CD4-positive, alpha-beta T cell treated with Interleukin-10 for 1 hour (primary cell): ENCODE measurements around the gene SLC6A11.

Source experiments
- DNase-seq: peaks from one replicate; pipeline ENCODE4 v3.0.0-alpha.2; 2020

Gene SLC6A11

DNA sequence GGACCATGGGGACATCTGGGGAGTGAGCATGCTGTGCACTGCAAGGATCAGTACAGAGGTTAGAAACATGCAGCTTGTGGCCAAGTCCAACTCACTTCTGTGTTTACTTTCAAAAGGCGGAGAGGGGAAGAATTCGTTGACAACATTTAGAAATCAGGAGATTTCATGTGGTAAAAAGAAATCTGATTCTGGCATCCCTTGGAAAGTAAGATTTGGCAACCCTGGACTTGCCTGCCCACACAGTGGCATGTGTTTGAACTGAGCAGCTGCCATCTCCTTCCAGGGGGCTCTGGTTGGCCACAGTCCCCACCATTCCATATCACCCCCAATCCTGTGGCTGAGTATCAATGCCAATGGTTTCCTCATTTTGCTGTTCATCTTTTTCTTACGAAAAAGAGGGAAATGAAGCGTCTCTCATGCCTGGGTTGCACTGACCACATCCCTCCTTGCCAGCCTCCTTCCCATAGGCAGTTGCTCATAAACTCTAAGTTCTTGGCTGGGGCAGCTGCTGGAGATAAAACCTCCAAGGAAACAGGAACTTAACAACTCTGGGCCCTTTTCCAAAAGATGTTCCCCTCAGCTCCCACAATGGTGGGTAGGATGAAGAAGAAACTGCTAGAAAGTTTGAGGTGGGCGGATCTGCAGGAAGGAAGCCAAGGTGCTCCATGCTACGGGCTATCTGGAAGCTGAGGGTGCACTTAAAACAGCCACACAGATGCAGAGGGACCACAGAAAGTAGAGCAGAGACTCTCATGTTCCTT is 29.2 kb downstream of the SLC6A11 start:
- DNase-seq = no peak

DNA sequence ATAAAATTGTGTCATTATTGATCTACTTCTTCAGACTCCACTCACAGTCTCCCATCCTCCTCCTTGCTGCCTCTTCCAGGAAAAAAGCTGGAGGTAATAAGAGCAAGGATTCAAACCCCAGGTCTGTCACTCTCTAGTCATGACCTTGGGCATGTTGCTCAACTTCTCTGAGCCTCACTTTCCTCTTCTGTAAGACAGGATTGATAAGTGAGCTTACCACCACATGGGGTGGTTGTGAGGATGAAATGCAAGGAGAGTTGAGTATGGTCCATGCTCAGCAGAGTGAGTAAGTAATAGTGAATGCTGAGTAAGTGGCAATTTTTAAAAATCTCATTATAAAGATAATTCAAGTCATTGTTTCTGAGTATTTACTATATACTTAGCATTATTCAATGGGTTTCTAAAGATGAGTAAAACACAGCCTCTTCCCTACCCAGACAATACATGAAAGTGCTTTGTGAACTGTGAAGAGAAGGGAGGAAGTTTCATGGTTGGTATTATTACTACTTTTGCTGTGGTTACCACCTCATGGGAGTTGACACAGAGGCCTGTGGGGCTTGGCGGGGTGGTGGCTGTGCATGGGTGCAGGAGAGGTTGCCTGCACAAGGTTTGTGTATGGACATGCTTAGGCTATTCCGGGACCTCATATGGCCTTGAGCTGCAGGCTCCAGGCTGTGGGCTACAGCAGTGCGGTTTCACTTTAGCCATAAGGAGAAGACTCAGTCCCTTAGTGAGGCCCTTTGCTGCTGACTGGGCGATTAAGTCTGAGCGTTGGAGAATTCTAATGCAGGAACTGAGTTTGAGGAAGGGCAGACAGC is 30.0 kb downstream of the SLC6A11 start:
- DNase-seq = no peak

DNA sequence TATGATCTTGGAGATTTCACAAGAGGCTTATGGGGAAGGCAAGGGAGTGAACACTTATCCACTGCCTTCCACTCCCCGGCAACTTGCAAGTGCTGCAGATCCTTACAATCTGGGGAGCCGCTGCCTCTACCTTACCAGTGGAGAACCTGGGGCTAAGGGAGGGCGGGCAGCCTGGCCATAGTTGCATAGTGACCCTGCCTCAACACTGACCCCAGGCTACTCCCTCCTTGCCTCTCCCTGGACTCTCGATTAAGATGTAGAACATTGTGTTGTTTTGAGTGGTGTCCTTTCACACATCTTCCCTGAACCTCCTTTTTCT is 30.6 kb downstream of the SLC6A11 start:
- no peak for DNase-seq

DNA sequence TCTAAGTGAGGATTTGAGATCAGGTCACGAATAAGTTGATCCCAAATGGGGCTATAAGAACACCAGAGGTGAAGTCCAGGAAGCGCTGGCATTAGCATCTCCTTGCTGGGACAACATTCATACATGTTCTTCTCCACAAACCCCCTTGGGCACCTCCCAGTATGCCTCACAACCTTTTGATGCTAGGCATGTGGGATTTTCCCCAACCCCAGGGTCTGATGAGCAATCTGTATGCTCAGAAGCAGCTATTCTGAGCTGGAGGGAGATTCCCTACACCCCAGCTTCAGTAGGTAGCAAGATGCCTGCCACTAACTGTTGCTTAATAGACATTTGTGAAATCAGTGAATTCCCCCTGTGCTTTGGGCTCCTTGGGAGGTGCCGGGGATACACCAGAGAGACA is 32.2 kb downstream of the SLC6A11 start:
- DNase-seq = no peak

DNA sequence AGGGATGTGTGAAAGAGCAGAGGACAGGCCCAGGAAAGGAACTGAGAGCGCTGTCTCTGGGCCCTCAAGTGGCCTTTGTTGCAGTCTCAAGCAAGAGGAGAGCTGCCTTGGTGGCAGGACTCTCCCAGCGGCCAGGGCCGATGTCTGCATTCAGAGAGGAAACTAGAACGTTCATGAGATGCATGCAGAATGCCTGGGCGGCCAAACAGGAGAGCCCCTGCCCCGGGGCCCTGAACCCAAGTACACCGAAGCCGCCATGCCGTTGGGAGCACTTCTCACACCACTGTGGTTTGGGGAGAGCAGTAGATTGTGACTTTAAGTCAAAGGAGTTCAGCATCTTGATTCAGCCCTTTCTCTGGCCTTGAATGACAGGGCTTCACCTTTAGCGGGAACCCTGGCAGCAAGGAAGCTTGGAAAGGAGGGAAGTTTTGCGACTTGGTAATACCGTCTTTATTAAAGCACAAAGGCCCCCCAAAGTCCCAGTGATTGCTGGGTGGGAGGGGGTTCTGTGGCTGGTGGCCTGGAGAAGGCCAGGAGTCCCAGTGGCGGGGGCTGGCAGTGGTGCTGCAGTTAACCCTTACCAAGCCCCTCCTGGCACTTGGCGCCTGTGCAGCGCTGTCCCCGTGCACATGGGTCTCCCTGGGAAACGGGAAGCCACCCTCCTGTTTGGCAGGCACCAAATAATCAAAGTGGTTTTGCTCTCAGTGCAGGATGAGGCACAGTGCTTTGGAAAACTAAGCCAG is 36.2 kb downstream of the SLC6A11 start:
- no peak for DNase-seq

DNA sequence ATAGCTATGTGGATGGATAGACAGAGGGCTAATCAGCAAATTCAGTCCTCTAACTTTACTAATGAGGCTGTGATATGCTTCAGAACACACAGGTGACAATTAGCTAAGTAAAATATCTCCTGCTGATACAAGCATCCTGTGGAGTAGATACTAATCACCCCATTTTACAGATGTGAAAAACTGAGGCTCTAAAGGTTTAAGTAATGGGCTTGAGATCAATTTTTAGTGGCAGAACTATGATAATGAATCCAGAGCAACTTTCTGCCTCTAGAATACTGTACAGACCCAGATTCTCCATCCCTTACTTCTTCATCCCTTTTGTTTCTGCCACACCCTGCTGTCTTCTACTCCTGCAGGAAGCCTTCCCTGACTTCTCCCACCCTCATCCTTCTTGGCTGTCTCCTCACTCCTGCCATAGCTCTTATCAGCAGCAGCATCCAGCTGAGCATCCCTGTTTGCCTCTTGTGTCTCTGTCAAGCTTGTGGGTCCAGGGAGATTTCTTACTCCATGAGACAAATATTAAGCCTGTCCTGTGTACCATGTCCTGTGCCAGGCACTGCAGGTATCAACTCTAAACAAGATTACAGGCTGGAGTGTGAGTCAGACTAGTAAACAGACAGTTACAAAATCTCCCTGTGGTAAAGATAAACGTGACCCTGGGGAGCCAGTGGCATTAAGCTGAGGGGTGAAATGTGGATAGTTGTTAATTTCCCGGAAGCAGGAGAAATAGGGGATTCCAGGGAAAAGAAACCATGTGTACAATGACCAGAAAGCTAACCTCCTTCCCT is 39.2 kb downstream of the SLC6A11 start:
- no peak for DNase-seq

DNA sequence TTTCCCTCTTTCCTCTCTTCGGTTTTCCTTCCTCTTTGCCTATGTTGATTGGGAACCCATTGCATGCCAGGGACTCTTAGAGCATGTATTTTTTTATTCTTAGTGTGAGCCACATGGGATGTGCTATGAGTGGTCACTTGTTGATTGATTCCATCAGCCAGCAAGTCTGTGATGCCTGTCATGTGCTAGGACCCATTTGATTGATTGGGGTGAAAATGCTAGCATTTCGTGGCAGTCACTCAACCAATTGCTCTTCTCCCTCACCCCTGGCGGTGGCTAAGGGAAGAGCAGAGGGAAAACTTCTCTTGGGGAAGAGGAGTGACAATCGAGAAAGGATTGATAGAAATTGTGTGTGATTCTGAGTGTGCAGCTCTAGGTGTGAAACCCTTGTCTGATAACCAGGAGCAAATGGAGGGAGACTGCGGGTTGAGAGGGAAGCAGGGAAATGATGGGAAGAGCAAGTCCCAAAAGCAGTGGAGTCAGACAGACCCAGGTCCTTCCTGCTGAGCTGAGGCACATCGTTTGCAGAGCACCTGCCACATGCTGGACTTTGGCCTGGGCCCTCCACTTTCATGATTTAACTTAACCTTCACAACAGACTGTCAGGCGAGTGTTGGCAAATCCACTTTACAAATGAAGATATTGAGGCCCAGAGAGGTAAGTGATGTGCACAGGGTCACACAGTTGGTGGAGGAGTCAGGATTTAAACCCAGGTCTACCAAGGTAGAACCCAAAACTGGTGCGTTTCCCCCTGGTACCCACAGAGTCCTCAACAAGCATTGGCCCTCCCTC is 40.0 kb downstream of the SLC6A11 start:
- no peak for DNase-seq

DNA sequence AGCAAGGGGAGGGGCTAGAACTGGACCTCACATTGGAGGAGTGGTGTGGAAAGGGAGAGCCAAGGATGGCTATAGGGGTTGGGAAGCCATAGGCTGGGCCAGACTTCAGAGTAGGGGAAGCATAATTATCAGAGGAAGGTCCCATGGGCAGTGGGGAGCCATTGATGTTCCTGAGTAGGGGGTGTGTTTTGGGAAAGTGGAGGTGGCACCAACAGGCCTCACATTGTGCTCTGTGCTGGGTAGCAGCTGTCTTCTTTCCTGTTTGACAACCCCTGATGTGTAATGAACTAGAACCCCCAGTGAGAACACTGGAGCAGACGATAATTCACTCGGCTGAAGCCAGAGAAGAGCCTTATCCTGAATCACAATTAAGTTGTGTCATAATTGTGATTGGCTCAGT is 41.2 kb downstream of the SLC6A11 start:
- DNase-seq = no peak

DNA sequence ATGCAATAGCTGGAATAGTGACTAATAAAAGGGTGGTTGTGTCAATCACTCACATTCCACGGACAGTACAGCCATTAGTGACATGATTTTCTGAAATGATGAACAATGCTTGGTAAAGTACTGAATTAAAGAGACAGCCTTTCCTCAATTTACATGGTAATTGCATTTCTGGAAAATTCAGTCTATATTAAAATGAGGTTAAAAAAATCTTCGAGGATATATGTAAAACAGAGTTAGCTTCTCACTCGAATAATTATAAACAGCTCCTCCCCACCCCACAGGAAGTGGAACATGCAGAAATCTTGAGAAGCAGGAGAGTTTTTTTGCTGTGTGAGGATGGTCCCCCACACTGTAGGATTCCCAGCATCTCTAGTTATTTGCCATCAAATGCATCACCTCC is 42.1 kb downstream of the SLC6A11 start:
- DNase-seq = no peak

DNA sequence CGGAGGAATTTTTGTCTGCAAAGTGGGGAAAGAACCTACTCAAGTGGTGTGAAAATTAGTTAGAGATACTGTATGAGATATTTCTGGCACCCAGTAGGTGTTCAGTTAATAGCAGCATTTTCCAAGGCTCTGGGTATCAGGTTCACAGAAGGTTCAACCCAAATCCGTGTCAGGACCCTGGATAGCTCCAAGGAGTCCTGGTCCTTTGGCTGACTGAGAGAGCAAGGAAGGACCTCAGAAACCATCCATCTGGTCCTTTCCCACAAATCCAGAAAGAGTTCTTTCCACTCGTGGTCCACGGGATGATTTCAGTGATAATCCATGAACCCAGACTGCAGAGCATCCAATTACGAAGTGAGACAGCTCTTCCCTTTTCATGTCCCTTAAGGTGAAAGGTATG is 51.4 kb downstream of the SLC6A11 start:
- no peak for DNase-seq

DNA sequence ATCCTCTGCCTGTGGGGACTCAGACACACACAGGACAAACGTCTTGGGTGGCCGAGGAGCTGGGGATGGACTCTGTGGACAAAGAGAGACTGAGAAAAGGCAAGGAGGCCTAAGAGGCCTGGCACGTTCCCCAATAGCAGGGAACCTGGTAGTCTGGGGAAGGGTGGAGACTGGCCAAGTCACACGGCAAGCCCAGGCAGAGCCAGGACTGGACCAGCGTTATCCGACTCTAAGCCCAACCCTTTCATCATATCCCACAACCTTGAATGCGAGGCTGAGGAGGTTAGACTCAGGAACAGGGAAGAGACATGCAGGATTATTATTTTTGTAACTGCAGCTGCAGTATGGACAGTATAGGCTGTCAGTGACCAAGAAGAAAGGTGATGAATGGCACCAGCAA is 53.4 kb downstream of the SLC6A11 start:
- no peak for DNase-seq

DNA sequence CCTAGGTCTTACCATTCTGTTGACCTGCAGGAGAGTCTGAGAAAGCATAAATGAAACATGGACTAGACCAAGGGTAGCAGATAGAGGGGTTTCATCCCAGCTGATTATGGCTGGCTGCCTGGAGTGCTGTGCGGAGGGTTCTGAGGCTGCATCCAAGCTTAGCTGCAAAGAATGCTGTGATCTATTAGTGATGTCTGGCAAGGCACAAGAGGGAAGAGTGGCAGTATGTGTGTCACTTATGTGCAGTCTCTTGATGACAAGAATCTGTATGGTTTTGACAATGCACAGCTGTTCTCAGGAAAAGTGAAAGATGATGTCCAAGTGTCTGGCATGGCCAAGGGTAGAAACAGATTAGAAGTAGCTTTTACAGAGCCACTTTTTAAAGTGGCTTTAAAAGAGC is 54.3 kb downstream of the SLC6A11 start:
- DNase-seq = no peak

DNA sequence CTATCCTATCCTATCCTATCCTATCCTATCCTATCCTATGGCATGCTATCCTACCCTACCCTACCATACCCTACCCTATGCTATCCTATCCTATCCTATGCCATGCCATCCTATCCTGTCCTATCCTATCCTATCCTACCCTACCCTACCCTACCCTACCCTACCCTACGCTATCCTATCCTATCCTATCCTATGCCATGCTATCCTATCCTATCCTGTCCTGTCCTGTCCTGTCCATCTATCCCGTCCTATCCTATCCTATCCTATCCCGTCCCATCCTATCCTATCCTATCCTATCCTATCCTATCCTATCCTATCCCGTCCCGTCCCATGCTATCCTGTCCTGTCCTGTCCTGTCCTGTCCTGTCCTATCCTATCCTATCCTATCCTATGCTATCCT is 57.4 kb downstream of the SLC6A11 start:
- DNase-seq = no peak

DNA sequence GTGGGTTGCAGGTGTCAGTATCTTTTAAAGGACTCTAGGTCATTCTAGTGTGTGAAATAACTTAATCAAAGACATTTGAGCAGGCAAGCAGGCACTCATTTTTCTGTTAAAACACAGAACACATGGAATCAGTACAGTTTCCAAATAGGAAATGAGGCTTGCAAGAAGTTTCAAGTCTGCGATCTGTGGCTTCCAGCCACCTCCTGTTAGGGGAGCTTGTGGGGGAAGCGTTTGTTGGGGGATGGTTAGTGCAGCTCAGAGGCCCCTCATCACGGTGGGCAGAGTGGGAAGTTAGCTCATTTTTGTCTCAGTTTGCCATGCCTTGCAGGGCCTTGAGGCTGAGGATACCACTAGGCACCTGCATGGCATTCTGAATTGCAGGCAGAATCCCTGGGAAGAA is 59.9 kb downstream of the SLC6A11 start:
- DNase-seq = no peak

DNA sequence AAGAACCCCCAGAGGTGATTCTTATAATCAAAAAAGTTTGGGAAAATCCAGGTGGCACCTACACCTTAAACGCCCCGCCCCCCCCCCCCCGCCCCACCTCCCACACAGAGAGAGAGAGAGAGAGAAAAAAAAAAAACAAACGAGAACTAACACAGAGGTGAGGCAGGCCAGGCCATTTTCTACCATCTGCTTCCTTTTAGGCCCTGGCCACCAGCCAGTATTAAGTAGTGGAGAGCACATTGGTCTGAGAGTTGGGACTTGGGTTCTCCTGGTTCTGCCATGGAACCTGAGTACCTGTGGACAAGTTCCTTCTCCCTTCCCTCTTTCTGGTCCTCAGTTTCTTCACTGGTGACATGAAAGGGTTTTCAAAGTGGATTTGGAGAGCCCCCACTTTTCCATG is 60.6 kb downstream of the SLC6A11 start:
- no peak for DNase-seq

DNA sequence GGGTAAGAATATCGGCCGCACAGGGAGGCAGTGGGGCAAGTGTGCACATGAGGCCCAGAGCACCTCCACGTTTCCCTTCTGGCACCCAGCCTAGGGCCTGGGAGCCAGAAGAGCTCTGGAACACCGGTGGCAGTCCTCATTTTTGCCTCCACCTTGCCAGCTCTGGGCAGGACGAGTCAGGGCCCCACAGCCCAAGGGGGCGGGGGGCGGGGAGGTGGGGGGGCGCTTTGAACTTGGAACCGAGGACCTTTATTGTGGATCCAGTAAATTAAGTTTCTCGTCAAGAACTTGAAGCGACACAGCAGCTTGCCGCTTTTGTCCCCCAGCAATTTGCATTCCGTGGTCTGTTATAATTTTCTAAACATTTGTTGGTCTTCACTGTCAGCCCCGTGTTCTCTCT is 66.8 kb downstream of the SLC6A11 start:
- DNase-seq = no peak

DNA sequence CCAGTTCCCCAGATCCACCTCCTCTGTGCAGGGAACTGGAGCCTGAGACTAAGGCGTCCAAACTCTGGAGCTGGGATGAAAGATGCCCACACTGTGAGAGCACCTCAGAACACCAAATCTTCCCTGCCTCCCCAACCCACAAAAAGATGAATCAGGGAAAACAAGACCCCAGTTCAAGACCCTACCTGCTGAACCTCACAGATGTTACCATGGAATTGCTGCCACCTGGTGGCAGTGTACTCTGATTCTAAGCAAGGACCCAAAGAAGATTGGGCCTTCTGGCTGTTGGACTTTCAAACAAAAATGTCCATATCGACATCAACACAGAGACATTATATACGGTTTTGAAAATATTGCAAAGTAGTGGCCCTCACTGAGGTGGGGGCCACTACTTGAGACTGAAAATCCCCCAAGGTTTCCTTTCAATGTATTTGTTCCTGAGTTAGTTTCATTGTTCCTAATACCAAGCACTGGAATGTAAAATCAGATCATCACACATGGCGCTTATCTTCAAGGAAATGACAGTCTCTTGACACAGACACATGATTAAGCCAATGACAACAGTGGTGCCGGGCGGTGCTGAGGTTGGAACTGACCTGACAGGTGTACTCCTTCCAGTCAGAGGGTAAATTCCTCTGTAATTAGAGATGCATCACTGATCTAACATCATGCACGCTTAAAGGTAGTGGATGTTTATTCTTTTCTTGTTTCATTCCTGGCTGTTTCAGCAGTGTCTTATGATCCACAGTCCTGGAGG is 67.6 kb downstream of the SLC6A11 start:
- no peak for DNase-seq

DNA sequence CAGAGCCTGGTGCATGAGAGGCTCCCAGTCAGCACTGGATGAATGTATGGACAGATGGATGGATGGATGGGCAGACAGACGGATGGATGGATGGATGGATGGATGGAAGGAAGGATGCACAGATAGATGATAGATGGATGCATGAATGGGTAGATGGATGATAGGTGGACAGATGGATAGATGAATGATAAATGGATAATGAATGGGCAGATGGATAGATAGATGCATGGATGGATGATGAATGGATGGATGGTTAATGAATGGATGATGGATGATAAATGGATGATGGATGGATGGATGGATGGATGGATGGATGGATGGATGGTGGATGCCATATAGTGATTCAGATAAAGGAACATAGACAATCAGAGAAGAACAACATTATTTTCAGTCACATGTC is 71.0 kb downstream of the SLC6A11 start:
- no peak for DNase-seq

DNA sequence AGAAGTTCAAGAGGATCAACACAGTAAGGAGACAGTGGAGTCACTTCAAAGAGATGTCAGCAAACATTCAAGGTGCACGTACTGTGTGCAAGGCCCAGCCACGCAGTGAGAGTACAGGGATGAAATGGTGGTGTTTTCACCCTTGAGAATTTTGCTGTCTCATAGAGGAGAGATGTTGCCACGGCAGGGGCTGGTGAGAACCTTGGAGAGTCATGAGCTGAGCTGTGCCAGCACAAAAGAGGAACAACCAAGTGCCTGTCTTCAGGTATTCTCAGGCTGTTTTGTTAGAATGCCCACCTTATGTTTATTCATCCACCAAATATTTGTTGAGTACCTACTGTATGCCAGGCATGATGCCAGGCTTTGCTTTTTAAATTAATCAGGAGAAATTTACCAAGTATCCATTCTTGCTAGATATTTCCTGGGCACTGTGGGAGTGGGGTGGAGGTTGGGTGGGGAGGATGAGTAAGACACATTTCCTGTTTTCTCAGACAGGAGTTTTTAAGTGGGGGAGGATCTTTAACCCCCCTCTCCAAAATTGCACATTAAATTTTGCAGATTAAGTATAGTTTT is 72.6 kb downstream of the SLC6A11 start:
- no peak for DNase-seq

DNA sequence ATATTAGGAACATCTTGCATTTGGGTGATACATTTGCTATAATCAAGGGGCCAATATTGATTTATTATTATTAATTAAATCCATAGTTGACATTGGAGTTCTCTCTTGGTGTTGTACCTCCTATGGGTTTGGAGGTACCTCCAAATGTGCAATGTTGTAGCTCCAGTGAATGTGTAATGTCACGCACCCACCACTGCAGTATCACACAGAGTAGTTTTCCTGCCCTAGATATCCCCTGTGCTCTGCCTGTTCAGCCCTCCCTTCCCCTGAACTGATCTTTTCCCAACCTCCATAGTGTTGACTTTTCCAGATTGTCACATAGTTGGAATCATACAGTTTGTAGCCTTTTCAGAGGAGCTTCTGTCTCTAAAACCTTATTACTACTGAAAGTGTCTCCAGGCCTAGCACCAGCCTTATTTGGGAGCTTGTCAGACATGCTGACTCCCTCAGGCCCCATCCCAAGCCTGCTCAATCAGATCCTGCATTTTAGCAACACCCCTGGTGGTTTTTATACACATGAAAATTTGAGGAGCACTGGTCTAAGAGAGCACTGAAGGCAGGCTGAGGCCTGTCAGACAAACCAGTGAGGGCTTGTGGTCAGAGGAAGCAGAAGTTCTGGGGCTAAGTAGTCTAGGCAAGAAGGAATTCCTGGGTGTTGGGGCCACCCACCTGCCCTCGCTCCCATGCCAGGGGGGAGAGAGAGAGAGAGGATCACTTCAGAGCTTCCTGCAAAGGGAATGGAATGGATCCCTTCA is 73.4 kb downstream of the SLC6A11 start:
- no peak for DNase-seq
